HG02623 (cell line): ENCODE data around the gene SPAG17.
A peak's percentile ranks its signal among the peaks of the same experiment; 100 is the strongest.

Experiments used
- ATAC-seq: cut with Tn5 transposase; IDR thresholded peaks from one replicate; pipeline ENCODE4 v1.9.1; 2021; ENCODE audit warnings: moderate library complexity; ENCODE audit not compliant: unreplicated experiment

Gene SPAG17

GRCh38 chr1:118081387-118081786 is 103.6 kb downstream of the SPAG17 start:
- peak; percentile 67 for ATAC-seq

DNA sequence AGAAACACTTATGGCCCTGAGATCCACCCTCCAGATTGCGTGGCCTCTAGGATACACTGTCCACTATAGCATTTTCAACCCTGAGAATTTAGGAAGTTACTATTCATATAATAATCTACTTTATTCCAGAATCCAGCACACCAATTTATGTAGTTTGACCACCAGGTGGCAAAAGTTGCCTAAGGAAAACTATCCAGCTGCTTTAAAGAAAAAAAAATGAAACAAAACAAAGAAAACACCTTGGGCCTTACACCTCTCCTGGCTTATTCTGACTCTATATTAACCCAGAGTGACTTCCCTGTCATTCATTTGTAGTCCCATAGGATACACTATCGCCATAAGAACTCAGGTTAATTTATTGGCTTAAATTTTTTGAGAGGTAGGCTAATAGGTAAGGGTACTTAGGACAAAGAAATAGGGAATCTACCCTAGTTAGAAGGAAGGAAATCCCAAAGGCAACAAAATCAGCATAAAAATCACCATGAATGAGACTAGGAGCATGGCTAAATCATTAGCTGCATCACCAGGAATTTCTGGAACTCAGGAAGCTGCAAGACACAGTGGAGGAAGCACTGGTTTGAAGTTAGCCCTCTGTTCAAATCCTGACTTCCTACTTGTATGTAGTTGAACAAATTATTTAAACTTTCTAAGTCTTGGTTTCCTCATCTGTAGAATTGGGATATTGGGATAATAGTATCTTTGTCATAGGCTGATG is 107.5 kb downstream of the SPAG17 start:
- no peak for ATAC-seq

GRCh38 chr1:118075116-118075515 is 109.9 kb downstream of the SPAG17 start:
- ATAC-seq = no peak

- ATAC-seq = no peak
Measured at GRCh38 chr1:118073648-118074435, 111.2 kb downstream of the SPAG17 start.

- ATAC-seq = no peak
Measured at GRCh38 chr1:118049981-118050380, 135.0 kb downstream of the SPAG17 start.

DNA sequence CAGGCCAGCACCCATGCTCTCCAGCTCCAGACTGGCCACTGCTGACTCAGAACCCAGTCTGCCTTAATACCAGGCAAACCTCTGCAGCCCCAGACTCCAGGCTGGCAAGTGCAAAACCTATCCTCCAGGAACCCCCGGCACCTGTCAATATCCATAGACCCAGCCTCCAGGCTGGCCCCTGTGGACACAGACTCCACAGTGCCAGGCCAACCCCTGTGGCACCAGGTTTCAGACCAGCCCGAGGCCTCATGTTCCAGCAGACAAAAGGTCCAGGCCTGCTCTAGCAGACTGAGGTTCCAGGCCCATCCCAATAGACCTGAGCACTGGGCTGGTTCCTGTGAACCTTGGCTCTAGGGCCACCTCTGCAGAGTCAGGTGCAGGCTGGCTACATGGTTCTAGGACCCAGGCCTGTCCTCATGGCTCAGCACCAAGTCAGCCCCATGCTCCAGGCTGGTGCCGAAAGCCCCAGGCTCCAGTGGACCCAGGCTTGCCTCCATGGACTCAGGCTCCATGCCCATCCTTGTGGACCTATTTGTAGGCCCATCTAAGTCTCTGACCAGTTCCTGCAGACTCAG is 137.3 kb downstream of the SPAG17 start:
- no peak for ATAC-seq

- no peak for ATAC-seq
Measured at GRCh38 chr1:118047006-118047649, 137.9 kb downstream of the SPAG17 start.

- no peak for ATAC-seq
Measured at GRCh38 chr1:118043624-118044023, 141.4 kb downstream of the SPAG17 start.

- no peak for ATAC-seq
Measured at GRCh38 chr1:118042501-118042900, 142.5 kb downstream of the SPAG17 start.

- no peak for ATAC-seq
Measured at GRCh38 chr1:118039170-118039569, 145.9 kb downstream of the SPAG17 start.

DNA sequence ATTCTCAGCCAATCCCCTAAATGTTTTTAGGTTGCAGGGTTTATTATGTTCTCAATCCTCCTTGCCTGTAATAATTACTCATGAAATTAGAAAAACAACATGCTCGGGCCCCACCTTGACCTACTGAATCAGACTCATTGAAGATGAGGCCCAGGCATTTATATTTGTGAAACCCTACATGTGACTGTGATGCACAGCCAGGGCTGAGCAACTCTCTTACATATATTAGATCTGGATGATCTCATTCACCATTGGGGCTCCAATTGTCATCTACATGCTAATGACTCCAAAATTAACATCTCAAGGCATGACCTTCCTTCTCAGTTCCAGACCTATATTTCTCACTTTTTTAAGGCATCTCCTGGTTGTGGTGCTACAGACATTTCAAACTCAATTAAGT is 152.1 kb downstream of the SPAG17 start:
- ATAC-seq = no peak

GRCh38 chr1:118028267-118028666 is 156.8 kb downstream of the SPAG17 start:
- ATAC-seq = no peak

GRCh38 chr1:118023199-118023598 is 161.8 kb downstream of the SPAG17 start:
- ATAC-seq = no peak

DNA sequence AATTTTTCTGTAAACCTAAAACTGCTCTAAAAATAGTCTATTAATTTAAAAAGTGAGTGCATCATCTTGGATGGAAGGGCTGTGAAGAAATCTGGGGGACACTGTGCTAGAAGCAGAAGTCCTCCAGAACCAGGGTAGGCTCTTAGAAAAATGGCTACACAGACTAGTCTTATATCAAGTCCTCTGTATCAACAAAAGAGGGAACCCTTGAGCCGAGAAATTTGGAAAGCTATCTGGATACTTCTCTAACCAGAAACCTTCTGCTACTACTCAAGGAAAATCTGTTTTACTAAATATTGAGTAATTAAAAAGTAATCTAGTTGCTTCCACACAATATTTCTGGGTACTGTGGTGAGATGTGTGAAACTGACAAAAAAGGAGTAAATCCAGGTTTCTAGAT is 163.4 kb downstream of the SPAG17 start:
- no peak for ATAC-seq

DNA sequence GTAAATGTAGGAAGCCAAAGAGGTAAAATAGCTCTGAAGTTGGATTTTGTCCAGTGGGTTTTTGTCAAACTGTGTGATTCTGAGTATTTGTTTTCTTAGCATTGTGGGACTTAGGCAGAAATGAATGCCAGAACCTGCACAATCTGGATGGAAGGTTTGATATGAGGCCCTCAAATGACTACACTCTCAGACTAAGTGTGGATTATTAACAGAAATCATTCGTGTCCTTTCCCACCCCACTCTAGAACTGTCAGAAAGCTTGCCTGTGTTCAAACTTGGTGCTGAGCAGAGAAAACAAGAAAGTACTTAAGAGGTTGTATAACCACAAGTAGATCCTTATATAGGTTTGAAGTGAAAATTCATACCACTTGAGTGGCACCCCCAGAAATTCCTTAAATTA is 167.0 kb downstream of the SPAG17 start:
- ATAC-seq = no peak

DNA sequence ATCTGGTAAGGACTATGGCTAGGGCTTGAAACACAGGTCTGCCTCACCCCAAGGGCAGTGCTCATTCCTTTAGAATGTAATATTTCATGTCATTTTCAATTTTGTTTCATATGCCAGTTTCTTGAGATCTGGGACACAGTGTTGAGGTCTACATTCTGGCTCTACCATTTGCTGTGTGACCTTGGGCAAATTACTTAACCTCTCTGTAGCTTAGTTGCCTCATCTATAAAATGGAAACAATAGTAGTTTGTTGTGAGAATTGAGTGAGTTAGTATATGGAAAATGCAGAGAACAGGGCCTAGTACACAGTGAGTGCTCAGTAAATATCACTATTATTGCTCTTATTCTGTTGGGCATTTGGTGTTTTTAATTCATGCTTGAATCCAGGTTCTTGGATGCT is 171.1 kb downstream of the SPAG17 start:
- ATAC-seq = no peak

DNA sequence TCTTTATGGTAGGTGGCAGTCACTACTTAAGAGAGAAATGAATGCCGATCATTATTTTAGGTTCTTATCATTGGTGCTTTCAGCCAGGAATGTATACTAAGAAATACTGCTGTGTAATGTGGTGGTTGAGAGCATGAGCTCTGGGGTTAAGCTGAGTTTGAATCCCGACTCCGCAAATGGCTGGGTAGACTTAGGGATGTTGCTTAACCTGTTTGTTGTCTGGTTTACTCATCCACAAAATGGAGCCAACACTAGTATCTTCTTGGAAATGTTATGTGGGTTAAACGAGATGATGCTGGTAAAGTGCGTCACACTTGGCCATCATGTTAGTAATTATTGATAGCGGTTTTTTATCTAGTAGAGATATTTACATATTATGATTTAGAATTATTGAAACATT is 171.7 kb downstream of the SPAG17 start:
- ATAC-seq = no peak

GRCh38 chr1:118012515-118013124 is 172.4 kb downstream of the SPAG17 start:
- no peak for ATAC-seq

- no peak for ATAC-seq
Measured at GRCh38 chr1:118008011-118008410, 177.0 kb downstream of the SPAG17 start.

DNA sequence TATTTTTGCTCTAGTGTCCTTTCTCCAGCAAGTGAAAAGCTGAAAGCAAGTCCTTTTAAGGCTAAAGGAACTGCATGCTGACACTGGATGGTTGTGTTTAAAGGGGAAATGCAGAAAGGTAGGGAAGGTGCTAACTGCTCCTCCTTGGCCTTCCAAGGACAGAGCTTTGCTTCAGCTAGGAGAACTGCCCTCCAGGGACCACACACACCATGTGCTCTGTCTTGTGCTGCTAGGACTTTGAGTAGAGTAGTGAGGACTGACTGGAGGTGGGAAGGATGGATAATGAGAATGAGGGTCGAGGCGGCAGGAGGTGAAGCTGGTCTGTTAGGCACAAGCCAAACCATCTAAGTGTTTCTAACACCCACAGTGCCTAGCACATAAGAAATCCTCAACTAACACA is 177.6 kb downstream of the SPAG17 start:
- ATAC-seq = no peak

DNA sequence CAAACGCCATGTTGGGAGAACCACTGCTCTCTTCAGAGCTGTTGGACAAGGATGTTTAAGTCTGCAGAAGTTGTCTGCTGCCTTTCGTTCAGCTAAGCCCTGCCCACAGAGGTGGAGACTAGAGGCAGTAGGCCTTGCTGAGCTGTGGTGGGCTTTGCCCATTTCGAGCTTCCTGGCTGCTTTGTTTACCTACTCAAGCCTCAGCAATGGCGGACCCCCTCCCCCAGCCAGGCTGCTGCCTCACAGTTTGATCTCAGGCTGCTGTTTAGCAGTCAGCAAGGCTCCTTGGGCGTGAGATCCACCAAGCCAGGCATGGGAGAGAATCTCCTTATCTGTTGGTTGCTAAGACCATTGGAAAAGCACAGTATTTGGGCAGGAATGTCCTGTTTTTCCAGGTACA is 180.7 kb downstream of the SPAG17 start:
- no peak for ATAC-seq
